HepG2 (cell line): Measurements from ENCODE around the gene RPL34. TPM values are rescaled to one million over a fixed set of nuclear protein-coding genes. Genes with fewer than 3 reads are reported as not detected.

Source experiments
- ATM ChIP-seq: fragments of 450-650 bp; IDR thresholded peaks from 2 replicates; pipeline ENCODE4 v1.7.1; 2017; ENCODE audit warnings: mild to moderate bottlenecking, borderline replicate concordance
- CEBPG ChIP-seq: IDR thresholded peaks from 2 replicates; pipeline ENCODE4 v1.6.1; 2016
- CREB1 ChIP-seq, 2 experiments: fragments of 450-650 bp in 1 of 2; IDR thresholded peaks; 2 replicates each; pipeline ENCODE4 v1.6.1; 2016 to 2017; ENCODE audit warnings: control low read depth in 1 of 2, mild to moderate bottlenecking in 1 of 2, missing compliant biosample characterization in 1 of 2, missing genetic modification characterization in 1 of 2
- ELF3 ChIP-seq: IDR thresholded peaks from 2 replicates; pipeline ENCODE4 v1.6.1; 2016; ENCODE audit warnings: missing genetic modification reagents, missing compliant biosample characterization
- FLYWCH1 ChIP-seq: sonication (generic); formaldehyde crosslinking; IDR thresholded peaks from 2 replicates; pipeline ENCODE4 v1.8.1; 2023; ENCODE audit warnings: mild to moderate bottlenecking, missing genetic modification reagents
- IRF2 ChIP-seq: IDR thresholded peaks from 2 replicates; pipeline ENCODE4 v1.6.1; 2018; ENCODE audit warnings: missing genetic modification reagents, missing compliant biosample characterization
- KLF11 ChIP-seq: IDR thresholded peaks from 2 replicates; pipeline ENCODE4 v1.6.1; 2016; ENCODE audit warnings: missing compliant biosample characterization
- KLF16 ChIP-seq, 2 experiments: sonication (generic) in 1 of 2; formaldehyde crosslinking in 1 of 2; IDR thresholded peaks; 2 replicates each; pipeline versions ENCODE4 v1.6.1 to v1.8.0; 2016 to 2023; ENCODE audit warnings: missing genetic modification reagents in 2 of 2, missing compliant biosample characterization in 1 of 2
- NFIC ChIP-seq: IDR thresholded peaks from 2 replicates; pipeline ENCODE4 v1.6.1; 2012; ENCODE audit warnings: mild to moderate bottlenecking, low read length, inconsistent platforms
- PRMT3 ChIP-seq: sonication (generic); formaldehyde crosslinking; IDR thresholded peaks from 2 replicates; pipeline ENCODE4 v1.8.1; 2022; ENCODE audit warnings: low read depth, mild to moderate bottlenecking, moderate library complexity, missing genetic modification reagents, borderline replicate concordance
- SETDB1 ChIP-seq: sonication (generic); formaldehyde crosslinking; IDR thresholded peaks from 2 replicates; pipeline ENCODE4 v1.5.1; 2020; ENCODE audit warnings: missing genetic modification reagents, mild to moderate bottlenecking, borderline replicate concordance
- SMAD1 ChIP-seq: sonication (generic); formaldehyde crosslinking; IDR thresholded peaks from 2 replicates; pipeline ENCODE4 v1.4.0; 2020; ENCODE audit warnings: missing genetic modification reagents, low read depth, mild to moderate bottlenecking, borderline replicate concordance
- SMARCE1 ChIP-seq: fragments of 450-650 bp; IDR thresholded peaks from 2 replicates; pipeline ENCODE4 v1.6.1; 2017; ENCODE audit warnings: borderline replicate concordance
- TBX3 ChIP-seq: fragments of 450-650 bp; IDR thresholded peaks from 2 replicates; pipeline ENCODE4 v1.6.1; 2017; ENCODE audit warnings: antibody characterized with exemption, mild to moderate bottlenecking, inconsistent platforms, borderline replicate concordance
- ZBTB2 ChIP-seq: sonication (generic); formaldehyde crosslinking; IDR thresholded peaks from 2 replicates; pipeline ENCODE4 v1.8.0; 2022; ENCODE audit warnings: low read depth, missing genetic modification reagents
- ZBTB44 ChIP-seq: sonication (generic); formaldehyde crosslinking; IDR thresholded peaks from 2 replicates; pipeline ENCODE4 v1.4.0; 2020; ENCODE audit warnings: missing genetic modification reagents
- ZBTB7A ChIP-seq: sonication (generic); formaldehyde crosslinking; IDR thresholded peaks from 2 replicates; pipeline ENCODE4 v1.8.0; 2022; ENCODE audit warnings: mild to moderate bottlenecking, missing genetic modification reagents
- ZEB1 ChIP-seq: IDR thresholded peaks from 2 replicates; pipeline ENCODE4 v1.6.1; 2012; ENCODE audit warnings: mild to moderate bottlenecking, low read depth, inconsistent platforms; ENCODE audit not compliant: insufficient replicate concordance
- ZFX ChIP-seq: sonication (generic); formaldehyde crosslinking; IDR thresholded peaks from 2 replicates; pipeline ENCODE4 v1.4.0; 2020; ENCODE audit warnings: mild to moderate bottlenecking, low read depth, missing genetic modification reagents, moderate library complexity
- ZIK1 ChIP-seq: sonication (generic); formaldehyde crosslinking; IDR thresholded peaks from 2 replicates; pipeline ENCODE4 v1.5.0; 2020; ENCODE audit warnings: mild to moderate bottlenecking, low read depth, missing genetic modification reagents, borderline replicate concordance
- ZMYM3 ChIP-seq: sonication (generic); formaldehyde crosslinking; IDR thresholded peaks from 2 replicates; pipeline ENCODE4 v1.5.1; 2020; ENCODE audit warnings: mild to moderate bottlenecking, missing genetic modification reagents
- ZNF234 ChIP-seq: sonication (generic); formaldehyde crosslinking; conservative IDR thresholded peaks from 2 replicates; pipeline ENCODE4 v1.5.1; 2020; ENCODE audit warnings: mild to moderate bottlenecking, missing genetic modification reagents
- ZNF296 ChIP-seq: sonication (generic); formaldehyde crosslinking; conservative IDR thresholded peaks from 2 replicates; pipeline ENCODE4 v1.5.0; 2020; ENCODE audit warnings: mild to moderate bottlenecking, missing genetic modification reagents
- ZNF326 ChIP-seq: sonication (generic); formaldehyde crosslinking; IDR thresholded peaks from 2 replicates; pipeline ENCODE4 v1.4.0; 2020; ENCODE audit warnings: missing genetic modification reagents, borderline replicate concordance
- ZNF709 ChIP-seq: sonication (generic); formaldehyde crosslinking; IDR thresholded peaks from 2 replicates; pipeline ENCODE4 v1.5.0; 2020; ENCODE audit warnings: mild to moderate bottlenecking, missing genetic modification reagents
- ZSCAN29 ChIP-seq: sonication (generic); formaldehyde crosslinking; conservative IDR thresholded peaks from 2 replicates; pipeline ENCODE4 v1.4.0; 2020; ENCODE audit warnings: mild to moderate bottlenecking, missing genetic modification reagents
- polyA plus RNA-seq, 8 experiments: library from polyadenylated mRNA; depleted of rRNA in 3 of 8; stranded (reverse) in 7 of 8; unstranded in 1 of 8; fragments of >200 nt; fragmentation: Illumina TruSeq in 4 of 8; extraction: Trizol in 4 of 8; gene quantifications; 2 replicates each; pipeline versions ENCODE4 v1.2.1 to v1.2.3, GENCODE V29; 2011 to 2016; ENCODE audit warnings: low read depth in 4 of 8, missing spikeins in 1 of 8, mixed read lengths in 1 of 8; ENCODE audit not compliant: insufficient read depth in 1 of 8
- total RNA-seq, 5 experiments: library from RNA; depleted of rRNA; stranded (reverse); fragments of >200 nt; fragmentation: Illumina TruSeq; extraction: Trizol; gene quantifications; 2 replicates each; pipeline ENCODE4 v1.2.3, GENCODE V29; 2016; ENCODE audit warnings: low read depth in 1 of 5
- TF ChIP-seq, protein P1 (sequence below): sonication (generic); formaldehyde crosslinking; IDR thresholded peaks from 2 replicates; pipeline ENCODE4 v1.4.0; 2020; ENCODE audit warnings: missing genetic modification reagents, low read depth, mild to moderate bottlenecking, borderline replicate concordance

Gene RPL34
- total and polyA plus RNA-seq, 2 of the 13 experiments (the other 11 are each of a cell fraction or from before 2014, with no cell fraction given): 2,235 to 3,985 TPM

DNA sequence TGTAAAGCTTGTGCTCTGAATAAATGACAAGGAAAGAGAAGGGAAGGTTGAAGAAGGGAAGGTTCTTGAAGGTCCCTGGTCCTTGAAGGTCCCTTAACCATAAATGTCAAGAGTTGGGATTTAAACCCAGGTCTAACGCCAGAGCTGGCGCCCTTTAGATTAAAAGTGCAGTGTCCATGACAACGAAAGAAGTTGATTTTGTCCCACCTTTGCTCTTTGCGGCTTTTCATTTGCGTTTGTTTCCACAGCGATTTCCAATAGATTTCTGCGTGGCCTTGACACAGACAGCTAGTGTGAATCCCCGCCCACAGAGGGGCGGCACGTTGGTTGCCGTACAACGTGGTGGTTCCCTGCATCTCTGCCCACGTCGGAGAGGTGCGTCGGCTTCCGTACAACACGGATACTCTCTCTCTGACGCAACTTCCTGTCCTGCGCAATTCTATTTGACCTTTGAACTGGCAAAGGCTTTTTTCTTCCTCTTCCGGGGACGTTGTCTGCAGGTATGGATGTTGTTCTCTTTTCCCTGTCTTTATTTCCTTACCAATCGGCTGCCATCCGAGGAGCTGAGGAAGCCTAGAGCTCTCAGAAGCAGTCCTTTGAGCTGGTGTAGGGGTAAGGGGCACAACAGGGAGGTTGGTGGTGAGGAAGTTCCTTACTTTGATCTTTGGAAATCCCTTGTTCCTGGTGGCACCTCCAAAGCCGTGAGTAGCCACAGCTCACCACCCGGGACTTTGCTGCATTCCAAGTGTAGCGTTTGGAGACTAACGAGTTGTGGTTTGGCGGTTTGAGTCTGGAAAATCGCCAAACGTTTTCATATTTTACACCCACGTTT is at the start of gene RPL34 (continued):
- TF ChIP-seq, protein P1, sequence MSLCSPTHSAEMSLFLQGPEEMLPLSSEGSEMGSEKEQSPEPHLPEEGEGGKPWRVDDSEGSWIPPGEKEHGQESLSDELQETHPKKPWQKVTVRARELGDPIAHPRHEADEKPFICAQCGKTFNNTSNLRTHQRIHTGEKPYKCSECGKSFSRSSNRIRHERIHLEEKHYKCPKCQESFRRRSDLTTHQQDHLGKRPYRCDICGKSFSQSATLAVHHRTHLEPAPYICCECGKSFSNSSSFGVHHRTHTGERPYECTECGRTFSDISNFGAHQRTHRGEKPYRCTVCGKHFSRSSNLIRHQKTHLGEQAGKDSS: no peak
- TF ChIP-seq IRF2 (CRISPR knock-in tag) (peak; percentile 94), SETDB1 (no peak), KLF16 (CRISPR knock-in tag; IDR thresholded peaks at IDR 0.05) (peak in 1 of 2 experiments; percentile 87; a peak in 2 of 4 replicates), KLF11 (0 out of 2 replicates have a peak, but pooled peaks have one; percentile 22), ZNF326 (no peak), ZMYM3 (CRISPR knock-in tag) (no peak), PRMT3 (CRISPR knock-in tag) (no peak), ATM (no peak), ZNF296 (CRISPR knock-in tag) (no peak), SMAD1 (CRISPR knock-in tag) (0 out of 2 replicates have a peak, but pooled peaks have one; percentile 48), ZSCAN29 (CRISPR knock-in tag) (no peak), ELF3 (CRISPR knock-in tag) (peak; percentile 98), ZBTB7A (CRISPR knock-in tag) (no peak), ZNF709 (CRISPR knock-in tag) (no peak), FLYWCH1 (CRISPR knock-in tag) (no peak), NFIC (peak; percentile 36), TBX3 (peak; percentile 82; the same call in 1 of the 2 replicates), SMARCE1 (no peak), ZEB1 (no peak), CEBPG (CRISPR knock-in tag) (peak; percentile 92), CREB1 (IDR thresholded peaks at IDR 0.05) (peak; percentile 95), CREB1 (CRISPR knock-in tag; IDR thresholded peaks at IDR 0.05) (peak; percentile 99), ZBTB44 (CRISPR knock-in tag) (0 out of 2 replicates have a peak, but pooled peaks have one; percentile 32), ZNF234 (CRISPR knock-in tag) (0 out of 2 replicates have a peak, but pooled peaks have one; percentile 73), ZIK1 (CRISPR knock-in tag) (0 out of 2 replicates have a peak, but pooled peaks have one; percentile 51), ZFX (CRISPR knock-in tag) (peak; percentile 58; the same call in 1 of the 2 replicates), ZBTB2 (CRISPR knock-in tag) (no peak)
